IPS-18a (cell line): ENCODE results near the gene TIMM44.
"Not testable (repeated sequence)": the region's sequence is repeated elsewhere in the genome, so short reads cannot be mapped to it uniquely, and the experiment has no call there.

Source experiments
- H3K27ac ChIP-seq: one replicate; pipeline ENCODE4 v1.5.1; 2013; ENCODE audit warnings: low read length
- H3K27me3 ChIP-seq: one replicate; pipeline ENCODE4 v1.6.1; 2013; ENCODE audit warnings: mild to moderate bottlenecking, low read length; ENCODE audit not compliant: control insufficient read depth, insufficient read depth
- H3K36me3 ChIP-seq: one replicate; pipeline ENCODE4 v1.6.1; 2013; ENCODE audit warnings: low read depth, low read length; ENCODE audit not compliant: control insufficient read depth
- H3K4me1 ChIP-seq: one replicate; pipeline ENCODE4 v1.6.1; 2013; ENCODE audit warnings: low read depth, low read length; ENCODE audit not compliant: control insufficient read depth
- H3K4me3 ChIP-seq: one replicate; pipeline ENCODE4 v1.5.1; 2013; ENCODE audit warnings: low read length
- H3K9ac ChIP-seq: one replicate; pipeline ENCODE4 v1.6.1; 2013; ENCODE audit warnings: mild to moderate bottlenecking, low read length, moderate library complexity
- H3K9me3 ChIP-seq: one replicate; pipeline ENCODE4 v1.6.1; 2013; ENCODE audit warnings: low read depth, low read length; ENCODE audit not compliant: control insufficient read depth

TIMM44 gene

DNA sequence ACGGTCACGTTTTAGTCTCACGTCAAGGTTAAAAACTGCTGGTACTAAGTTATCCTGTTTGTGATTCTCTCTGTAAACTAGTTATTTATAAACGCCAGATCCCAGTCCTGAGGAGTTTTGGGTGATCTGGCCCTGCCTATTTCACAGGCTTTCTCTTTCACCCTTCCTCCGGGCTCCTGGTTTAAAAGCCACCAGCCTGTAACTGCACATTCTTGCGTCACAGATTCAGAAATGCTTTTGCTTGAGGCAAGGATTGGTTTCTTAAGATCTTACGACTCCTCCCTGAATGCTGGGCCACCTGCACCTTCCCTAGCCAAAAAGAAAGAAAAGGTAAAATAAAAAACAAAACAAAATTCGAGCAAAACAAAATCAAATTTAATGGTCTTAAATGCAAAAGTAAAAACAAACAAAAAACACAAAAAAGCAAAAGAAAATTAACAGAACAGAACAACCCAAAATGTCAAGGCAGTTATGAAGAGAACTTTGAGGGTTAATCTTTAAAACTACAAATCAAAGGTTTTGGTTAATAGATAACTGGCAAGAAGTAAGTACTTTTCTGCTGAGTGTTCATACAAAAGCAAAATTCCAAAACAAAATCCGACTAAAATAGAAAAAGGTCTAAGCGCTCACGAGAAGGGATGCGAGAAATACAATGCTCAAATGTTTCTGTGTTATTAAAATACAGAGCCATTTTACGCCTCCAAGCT, 18.6 kb upstream of the TIMM44 start:
- H3K9ac ChIP-seq, result no peak overlapping the region
- H3K27ac ChIP-seq, result no peak overlapping the region
- no peak overlapping the region for H3K4me3 ChIP-seq
- H3K36me3 ChIP-seq, result peaks cover 72% of the 10 kb centered on the region
- H3K9me3 ChIP-seq, result no peaks in the 10 kb centered on the region
- no peaks in the 10 kb centered on the region for H3K4me1 ChIP-seq
- no peaks in the 10 kb centered on the region for H3K27me3 ChIP-seq

DNA sequence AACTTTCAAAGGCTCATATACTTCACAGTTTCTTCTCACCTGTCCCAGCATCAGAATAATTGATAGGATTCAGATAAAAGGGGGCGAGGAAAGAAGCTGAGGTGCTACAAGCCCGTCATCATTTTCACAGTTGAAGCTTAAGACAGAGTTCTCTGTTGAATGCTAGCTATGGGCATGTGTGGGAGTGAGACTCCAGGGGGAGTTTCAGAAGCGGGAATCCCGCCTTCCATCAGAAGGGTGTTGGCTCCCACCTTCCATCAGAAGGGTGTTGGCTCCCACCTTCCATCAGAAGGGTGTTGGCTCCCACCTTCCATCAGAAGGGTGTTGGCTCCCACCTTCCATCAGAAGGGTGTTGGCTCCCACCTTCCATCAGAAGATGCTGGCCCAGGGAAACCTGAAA, 17.6 kb upstream of the TIMM44 start:
- not testable (repeated sequence) for H3K27ac ChIP-seq, H3K9ac ChIP-seq, H3K4me3 ChIP-seq, H3K9me3 ChIP-seq, H3K27me3 ChIP-seq, H3K4me1 ChIP-seq
- H3K36me3 ChIP-seq, result peaks cover 63% of the 10 kb centered on the region

DNA sequence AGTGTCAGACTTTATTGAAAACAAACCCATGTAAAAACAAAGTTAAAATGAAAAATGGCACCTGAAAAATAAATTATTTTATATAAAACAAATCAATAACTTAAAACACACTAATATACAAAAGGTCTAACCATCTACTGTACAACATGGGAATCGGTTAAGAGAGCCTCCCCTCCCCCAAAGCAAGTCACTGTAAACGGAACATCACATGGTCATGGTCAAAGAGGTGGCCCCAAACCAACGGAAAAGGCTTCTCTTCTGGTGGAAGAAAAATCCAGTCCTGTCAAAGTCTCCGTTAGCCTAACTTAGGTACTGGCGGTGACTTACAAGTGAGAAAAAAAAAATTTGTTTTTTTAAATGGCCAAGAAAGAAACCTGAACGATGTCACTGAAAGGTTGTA, 15.7 kb upstream of the TIMM44 start:
- no peak overlapping the region for H3K4me3 ChIP-seq
- peaks cover 46% of the 10 kb centered on the region for H3K36me3 ChIP-seq
- no peaks in the 10 kb centered on the region for H3K9me3 ChIP-seq
- H3K4me1 ChIP-seq, result no peaks in the 10 kb centered on the region
- H3K27me3 ChIP-seq, result no peaks in the 10 kb centered on the region
- H3K9ac ChIP-seq, result no peak overlapping the region
- no peak overlapping the region for H3K27ac ChIP-seq

DNA sequence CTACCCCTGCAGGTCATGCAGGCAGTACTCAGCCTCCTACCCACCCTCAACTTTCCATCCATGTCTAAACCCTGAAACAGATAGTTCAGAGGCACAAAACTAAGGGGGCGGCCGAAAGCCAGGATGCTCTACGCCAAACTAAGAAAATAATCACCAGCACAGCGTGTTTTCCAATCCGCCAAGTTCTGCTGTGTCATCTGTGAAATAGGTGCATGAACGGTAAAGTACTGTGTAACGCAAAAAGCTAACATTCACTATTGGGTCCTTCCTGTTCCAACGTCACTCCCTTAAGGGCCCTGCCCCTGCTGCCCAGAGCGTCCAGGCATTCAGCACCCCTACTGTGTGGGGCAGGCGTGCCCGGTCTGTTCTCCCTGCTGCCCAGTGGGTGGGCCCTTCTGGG, 12.2 kb upstream of the TIMM44 start:
- H3K27ac ChIP-seq, result no peak overlapping the region
- no peak overlapping the region for H3K9ac ChIP-seq
- H3K27me3 ChIP-seq, result no peaks in the 10 kb centered on the region
- H3K4me3 ChIP-seq, result no peak overlapping the region
- peaks cover 13% of the 10 kb centered on the region for H3K36me3 ChIP-seq
- no peaks in the 10 kb centered on the region for H3K9me3 ChIP-seq
- H3K4me1 ChIP-seq, result no peaks in the 10 kb centered on the region

DNA sequence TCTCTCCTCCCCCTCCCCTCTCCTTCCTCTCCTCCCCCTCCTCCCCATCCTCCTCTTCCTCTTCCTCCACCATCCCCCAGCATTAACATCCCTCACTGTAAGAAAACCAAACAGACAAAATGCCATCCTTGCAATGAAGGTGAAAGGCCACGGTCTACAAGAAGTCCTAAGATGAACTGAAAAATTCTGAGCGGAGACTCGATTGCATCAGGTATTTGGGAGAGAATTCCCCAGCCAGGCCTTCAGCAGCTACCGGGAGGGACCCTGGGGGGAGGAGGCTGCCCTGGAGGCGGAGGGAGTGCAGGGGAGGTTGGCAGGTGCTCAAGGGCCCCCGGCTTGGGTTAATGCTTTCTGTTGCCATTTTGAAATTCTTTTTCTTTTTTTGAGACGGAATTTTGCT, 10.1 kb upstream of the TIMM44 start:
- H3K4me1 ChIP-seq, result no peaks in the 10 kb centered on the region
- no peaks in the 10 kb centered on the region for H3K27me3 ChIP-seq
- H3K36me3 ChIP-seq, result peaks cover 3% of the 10 kb centered on the region
- no peaks in the 10 kb centered on the region for H3K9me3 ChIP-seq
- no peak overlapping the region for H3K27ac ChIP-seq
- no peak overlapping the region for H3K4me3 ChIP-seq
- no peak overlapping the region for H3K9ac ChIP-seq

DNA sequence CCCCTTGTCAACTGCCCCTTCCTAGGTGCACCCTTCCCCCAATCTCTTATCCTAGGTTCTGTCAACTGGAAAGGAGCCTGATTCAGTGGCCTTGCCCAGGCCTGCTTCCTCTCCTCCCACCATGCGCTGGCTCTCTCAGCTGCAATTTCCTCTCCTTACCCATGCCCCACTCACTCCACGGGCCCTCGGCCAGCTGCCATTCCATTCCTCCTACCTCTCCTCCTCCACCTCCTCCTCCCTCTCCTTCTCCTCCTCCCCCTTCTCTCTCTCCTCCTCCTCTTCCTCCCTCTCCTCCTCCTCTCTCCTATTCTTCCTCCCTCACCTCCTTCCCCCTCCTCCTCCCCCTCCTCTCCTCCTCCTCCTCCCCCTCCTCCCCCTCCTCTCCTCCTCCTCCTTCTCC, 9.6 kb upstream of the TIMM44 start:
- no peak overlapping the region for H3K9ac ChIP-seq
- no peaks in the 10 kb centered on the region for H3K9me3 ChIP-seq
- no peak overlapping the region for H3K27ac ChIP-seq

DNA sequence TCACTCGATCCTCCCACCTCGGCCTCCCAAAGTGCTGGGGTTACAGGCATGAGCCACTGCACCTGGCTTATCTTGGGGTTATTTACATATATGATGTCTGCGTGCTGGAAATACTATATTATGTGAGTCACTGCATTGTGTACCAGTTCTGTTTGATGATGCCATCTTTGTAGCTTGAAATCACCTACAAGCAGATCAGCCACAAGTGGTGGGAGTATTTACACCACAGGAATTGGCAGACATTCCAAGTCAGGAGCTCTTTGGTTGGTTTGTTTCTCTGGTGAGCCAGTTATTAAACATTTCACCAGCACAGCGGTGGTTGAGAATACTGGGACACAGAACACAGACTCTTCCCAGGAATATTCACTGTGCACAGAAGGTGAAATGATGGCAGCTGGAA, 4.5 kb upstream of the TIMM44 start:
- Histone ChIP-seq H3K4me3 (no peak overlapping the region), H3K27me3 (no peaks in the 10 kb centered on the region), H3K36me3 (no peaks in the 10 kb centered on the region), H3K27ac (no peak overlapping the region), H3K4me1 (no peaks in the 10 kb centered on the region), H3K9ac (no peak overlapping the region), H3K9me3 (no peaks in the 10 kb centered on the region)

More for the DNA sequence above, 9.6 kb upstream of the TIMM44 start:
- no peaks in the 10 kb centered on the region for H3K4me1 ChIP-seq
- no peaks in the 10 kb centered on the region for H3K27me3 ChIP-seq
- H3K4me3 ChIP-seq, result no peak overlapping the region
- H3K36me3 ChIP-seq, result no peaks in the 10 kb centered on the region

DNA sequence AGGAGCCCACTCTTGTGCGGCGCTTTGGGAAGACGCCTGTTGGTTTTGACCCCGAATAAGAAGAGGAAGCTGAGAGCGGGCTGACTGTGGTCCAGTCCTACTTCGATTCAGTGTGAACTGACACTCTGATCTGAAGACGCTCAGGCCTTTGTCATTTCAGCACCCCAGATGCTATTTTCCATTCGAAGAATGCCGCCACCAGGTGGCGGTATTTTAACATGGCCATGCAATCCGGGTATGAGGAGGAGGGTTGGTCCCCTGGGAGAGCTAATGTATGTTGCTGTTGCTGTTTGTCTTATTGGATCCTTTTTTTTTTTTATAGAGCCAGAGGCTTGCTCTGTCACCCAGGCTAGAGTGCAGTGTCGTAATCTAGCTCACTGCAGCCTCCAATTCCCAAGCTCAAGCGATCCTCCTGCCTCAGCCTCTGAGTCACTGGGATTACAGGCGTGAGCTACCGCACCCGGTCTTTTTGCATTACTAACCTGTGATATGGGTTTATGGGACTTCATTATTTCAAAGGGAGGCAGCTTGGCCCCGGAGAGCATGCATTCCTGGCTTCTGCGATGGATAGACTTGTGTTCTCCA, 803 bp upstream of the TIMM44 start:
- no peaks in the 10 kb centered on the region for H3K4me1 ChIP-seq
- peak overlapping the region; percentile 78 for H3K4me3 ChIP-seq
- H3K36me3 ChIP-seq, result peaks cover 14% of the 10 kb centered on the region
- H3K9me3 ChIP-seq, result no peaks in the 10 kb centered on the region
- H3K9ac ChIP-seq, result peak overlapping the region; percentile 89
- peak overlapping the region; percentile 89 for H3K27ac ChIP-seq
- H3K27me3 ChIP-seq, result no peaks in the 10 kb centered on the region

DNA sequence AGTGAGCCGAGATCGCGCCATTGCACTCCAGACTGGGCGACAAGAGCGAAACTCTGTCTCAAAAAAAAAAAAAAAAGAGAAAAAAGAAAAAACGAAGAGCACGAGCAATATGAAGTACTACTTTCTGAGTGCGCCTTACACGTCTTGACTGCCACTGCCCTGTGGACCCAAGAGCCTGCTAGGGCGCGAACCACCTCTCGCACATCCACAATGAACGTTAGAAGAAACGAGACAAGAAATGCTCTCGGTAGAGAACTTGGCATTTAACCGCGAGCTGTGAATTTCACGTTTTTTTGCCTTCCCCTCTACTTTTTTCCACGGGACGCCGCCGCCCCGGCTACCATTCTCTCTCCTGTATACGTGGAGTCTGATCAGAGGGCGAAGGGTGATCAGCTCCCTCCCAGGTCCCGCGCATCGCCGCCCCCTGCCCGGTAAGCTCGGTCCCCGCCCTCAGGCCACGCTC, 454 bp downstream of the TIMM44 start:
- Histone ChIP-seq H3K36me3 (peaks cover 23% of the 10 kb centered on the region), H3K4me3 (peak overlapping the region; percentile 95), H3K9me3 (no peaks in the 10 kb centered on the region), H3K27ac (peak overlapping the region; percentile 71), H3K9ac (peak overlapping the region; percentile 97), H3K4me1 (no peaks in the 10 kb centered on the region), H3K27me3 (no peaks in the 10 kb centered on the region)

DNA sequence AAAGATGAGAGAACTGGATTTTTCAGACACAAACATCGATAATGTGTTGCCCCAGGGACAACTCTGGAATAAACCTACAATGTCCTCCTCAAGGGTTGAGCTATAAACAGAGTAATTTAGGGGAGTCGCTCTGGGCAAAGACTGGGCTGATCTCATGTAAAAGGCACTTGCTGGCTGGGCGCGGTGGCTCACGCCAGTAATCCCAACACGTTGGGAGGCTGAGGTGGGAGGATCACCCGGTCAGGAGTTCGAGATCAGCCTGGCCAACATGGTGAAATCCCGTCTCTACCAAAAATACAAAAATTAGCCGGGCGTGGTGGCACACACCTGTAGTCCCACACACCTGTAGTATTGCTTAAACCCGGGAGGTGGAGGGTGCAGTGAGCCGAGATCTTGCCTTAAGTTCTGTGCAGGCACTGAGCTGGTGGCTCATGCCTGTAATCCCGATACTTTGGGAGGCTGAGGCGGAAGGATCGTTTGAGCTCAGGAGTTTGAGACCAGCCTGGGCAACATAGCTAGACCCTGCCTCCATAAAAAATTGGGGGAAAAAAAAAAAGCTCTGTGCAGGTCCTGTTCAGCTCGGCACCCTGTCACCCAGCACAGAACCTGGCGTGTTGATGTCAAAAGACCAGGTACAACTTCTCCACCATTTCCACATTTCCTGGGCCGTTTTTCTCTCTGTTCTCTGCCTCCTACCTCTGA, 1.4 kb downstream of the TIMM44 start:
- no peak overlapping the region for H3K27ac ChIP-seq
- no peaks in the 10 kb centered on the region for H3K27me3 ChIP-seq

DNA sequence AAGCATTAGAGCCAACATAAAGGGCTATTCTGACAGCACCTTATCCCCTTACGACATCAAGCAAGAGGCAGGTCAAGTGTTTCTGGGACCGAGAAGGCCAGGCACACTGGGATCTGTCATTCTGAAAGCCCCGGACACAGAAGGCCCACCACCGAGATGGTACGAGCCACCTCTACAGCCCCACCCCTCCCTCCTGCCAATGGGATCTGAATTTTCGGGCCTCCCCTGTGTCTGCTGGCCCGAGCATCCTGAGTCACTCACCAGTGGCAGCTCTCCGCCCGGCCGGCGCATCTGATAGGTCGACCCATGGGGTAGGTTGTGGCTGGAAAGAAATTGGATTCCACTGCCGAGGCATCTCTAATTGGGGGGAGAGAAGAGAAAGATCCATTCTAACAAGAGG, 2.6 kb downstream of the TIMM44 start:
- Histone ChIP-seq H3K9me3 (no peaks in the 10 kb centered on the region), H3K27me3 (no peaks in the 10 kb centered on the region), H3K4me3 (no peak overlapping the region), H3K4me1 (no peaks in the 10 kb centered on the region), H3K36me3 (peaks cover 32% of the 10 kb centered on the region), H3K27ac (no peak overlapping the region), H3K9ac (no peak overlapping the region)

More for the DNA sequence above, 1.4 kb downstream of the TIMM44 start:
- peaks cover 30% of the 10 kb centered on the region for H3K36me3 ChIP-seq
- H3K9ac ChIP-seq, result peak overlapping the region; percentile 97
- no peaks in the 10 kb centered on the region for H3K4me1 ChIP-seq
- H3K9me3 ChIP-seq, result no peaks in the 10 kb centered on the region
- H3K4me3 ChIP-seq, result peak overlapping the region; percentile 95
